SH-SY5Y (cell line): ENCODE measurements around the gene CENPX.

Experiments
- GATA2 ChIP-seq: IDR thresholded peaks from 2 replicates; pipeline ENCODE4 v1.6.1; 2011; ENCODE audit warnings: mild to moderate bottlenecking, low read depth, low read length
- GATA3 ChIP-seq: IDR thresholded peaks from 2 replicates; pipeline ENCODE4 v1.6.1; 2011; ENCODE audit warnings: low read depth, mild to moderate bottlenecking, low read length, moderate library complexity

Gene CENPX

GRCh38 chr17:82050152-82050760 is 27.6 kb upstream of the CENPX start:
- TF ChIP-seq GATA3: no peak
- no peak for TF ChIP-seq GATA2

GRCh38 chr17:82049521-82049971 is 26.9 kb upstream of the CENPX start:
- no peak for TF ChIP-seq GATA2
- TF ChIP-seq GATA3: no peak

GRCh38 chr17:82049106-82049505 is 26.4 kb upstream of the CENPX start:
- TF ChIP-seq GATA2 (no peak; the same call in 1 of the 2 replicates), GATA3 (no peak)

GRCh38 chr17:82048571-82048971 is 25.9 kb upstream of the CENPX start:
- TF ChIP-seq GATA3 (no peak), GATA2 (no peak)

GRCh38 chr17:82047914-82048570 is 25.4 kb upstream of the CENPX start:
- TF ChIP-seq GATA3: no peak

GRCh38 chr17:82047379-82047778 is 24.7 kb upstream of the CENPX start:
- no peak for TF ChIP-seq GATA2
- TF ChIP-seq GATA3: no peak

- TF ChIP-seq GATA2: no peak
- no peak for TF ChIP-seq GATA3
These were observed 24.2 kb upstream of the CENPX start for GRCh38 chr17:82046903-82047302.

- TF ChIP-seq GATA3: no peak
- TF ChIP-seq GATA2: no peak
These were observed 23.3 kb upstream of the CENPX start for GRCh38 chr17:82045936-82046484.

GRCh38 chr17:82043507-82043906 is 20.8 kb upstream of the CENPX start:
- no peak for TF ChIP-seq GATA2
- TF ChIP-seq GATA3: no peak

GRCh38 chr17:82042649-82043048 is 20.0 kb upstream of the CENPX start:
- TF ChIP-seq GATA2 (no peak), GATA3 (no peak)

GRCh38 chr17:82041144-82041814 is 18.6 kb upstream of the CENPX start:
- no peak for TF ChIP-seq GATA3
- TF ChIP-seq GATA2: no peak

GRCh38 chr17:82039695-82040299 is 17.1 kb upstream of the CENPX start:
- TF ChIP-seq GATA3: no peak
- TF ChIP-seq GATA2: no peak

GRCh38 chr17:82037889-82038195 is 15.2 kb upstream of the CENPX start:
- no peak for TF ChIP-seq GATA3
- no peak for TF ChIP-seq GATA2

- TF ChIP-seq GATA3 (no peak), GATA2 (no peak)
These were observed 14.6 kb upstream of the CENPX start, which contains the start of gene DCXR for GRCh38 chr17:82037092-82037888. DCXR (minus strand) TSS chr17:82037697; CDS start chr17:82037682, 15 bp downstream.

GRCh38 chr17:82036634-82037091 is 14.0 kb upstream of the CENPX start:
- TF ChIP-seq GATA2: no peak
- TF ChIP-seq GATA3: no peak
